K562 (cell line): ENCODE results near the gene NLRP9.

Experiments used
- ATF2 ChIP-seq: sonication (generic); formaldehyde crosslinking; IDR thresholded peaks from 2 replicates; pipeline ENCODE4 v1.8.1; 2022; ENCODE audit warnings: missing genetic modification reagents
- CTCF ChIP-seq, 3 experiments: IDR thresholded peaks in 2 of 3; conservative IDR thresholded peaks in 1 of 3; 2 replicates each; pipeline ENCODE4 v1.5.1; 2011 to 2012; ENCODE audit warnings: low read length in 3 of 3, mild to moderate bottlenecking in 3 of 3, control low read depth in 2 of 3, improper control_type of control experiment in 1 of 3, inconsistent platforms in 1 of 3, low read depth in 1 of 3, mixed read lengths in 1 of 3, moderate library complexity in 1 of 3; ENCODE audit not compliant: insufficient read depth in 2 of 3
- HNRNPUL1 ChIP-seq: fragments of 200-400 bp; formaldehyde crosslinking; IDR thresholded peaks from 2 replicates; pipeline ENCODE4 v1.6.1; 2017; ENCODE audit warnings: low read length
- MAFK ChIP-seq: IDR thresholded peaks from 2 replicates; pipeline ENCODE4 v1.6.1; 2011; ENCODE audit warnings: low read length, improper control_type of control experiment
- OTX1 ChIP-seq: fragments of 450-650 bp; formaldehyde crosslinking; IDR thresholded peaks from 2 replicates; pipeline ENCODE4 v1.4.0; 2022; ENCODE audit warnings: mild to moderate bottlenecking
- PURB ChIP-seq: sonication (generic); formaldehyde crosslinking; IDR thresholded peaks from 2 replicates; pipeline ENCODE4 v1.9.0; 2021; ENCODE audit warnings: low read depth, mild to moderate bottlenecking, missing genetic modification reagents
- PYGO2 ChIP-seq: fragments of 450-650 bp; IDR thresholded peaks from 2 replicates; pipeline ENCODE4 v1.6.1; 2016; ENCODE audit warnings: mild to moderate bottlenecking, missing genetic modification characterization, moderate library complexity, missing compliant biosample characterization
- SAFB2 ChIP-seq: fragments of 200-400 bp; formaldehyde crosslinking; IDR thresholded peaks from 2 replicates; pipeline ENCODE4 v1.6.1; 2018; ENCODE audit warnings: borderline replicate concordance, low read length, low read depth, moderate library complexity; ENCODE audit not compliant: severe bottlenecking
- ZNF175 ChIP-seq: fragments of 200-800 bp; sonication (Bioruptor generic); IDR thresholded peaks from 2 replicates; pipeline ENCODE4 v1.6.1; 2016; ENCODE audit warnings: low read depth, mild to moderate bottlenecking, missing genetic modification characterization, missing compliant biosample characterization
- ZNF274 ChIP-seq: IDR thresholded peaks from 2 replicates; pipeline ENCODE4 v1.6.1; 2011; ENCODE audit warnings: low read depth, mild to moderate bottlenecking, low read length, moderate library complexity, borderline replicate concordance
- ZNF589 ChIP-seq: fragments of 200-800 bp; sonication (Bioruptor generic); IDR thresholded peaks from 2 replicates; pipeline ENCODE4 v1.6.1; 2016; ENCODE audit warnings: low read depth, missing genetic modification characterization, missing compliant biosample characterization
- TF ChIP-seq, protein P1 (sequence below): sonication (generic); formaldehyde crosslinking; IDR thresholded peaks from 2 replicates; pipeline ENCODE4 v1.9.0; 2022; ENCODE audit warnings: mild to moderate bottlenecking, missing genetic modification reagents
- TF ChIP-seq, protein P2 (sequence below): sonication (generic); formaldehyde crosslinking; IDR thresholded peaks from 2 replicates; pipeline ENCODE4 v1.8.0; 2022; ENCODE audit warnings: mild to moderate bottlenecking, missing genetic modification reagents, borderline replicate concordance

GRCh38 chr19:55692681-55693081, 45.5 kb downstream of the NLRP9 start:
- TF ChIP-seq, protein P1, sequence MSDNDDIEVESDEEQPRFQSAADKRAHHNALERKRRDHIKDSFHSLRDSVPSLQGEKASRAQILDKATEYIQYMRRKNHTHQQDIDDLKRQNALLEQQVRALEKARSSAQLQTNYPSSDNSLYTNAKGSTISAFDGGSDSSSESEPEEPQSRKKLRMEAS: no peak
- TF ChIP-seq OTX1 (CRISPR knock-in tag) (no peak), ATF2 (no peak), ZNF589 (CRISPR knock-in tag) (no peak), SAFB2 (no peak), CTCF (IDR thresholded peaks at IDR 0.05 in 2 of 3, conservative IDR thresholded peaks at IDR 0.05 in 1 of 3; ENCODE audit: insufficient read depth in 2 of 3, low read depth in 1 of 3, low read length in 3 of 3) (no peak), ZNF175 (CRISPR knock-in tag) (no peak), PURB (CRISPR knock-in tag) (no peak), PYGO2 (tag) (no peak), ZNF274 (no peak), HNRNPUL1 (no peak), MAFK (no peak)
- TF ChIP-seq, protein P2, sequence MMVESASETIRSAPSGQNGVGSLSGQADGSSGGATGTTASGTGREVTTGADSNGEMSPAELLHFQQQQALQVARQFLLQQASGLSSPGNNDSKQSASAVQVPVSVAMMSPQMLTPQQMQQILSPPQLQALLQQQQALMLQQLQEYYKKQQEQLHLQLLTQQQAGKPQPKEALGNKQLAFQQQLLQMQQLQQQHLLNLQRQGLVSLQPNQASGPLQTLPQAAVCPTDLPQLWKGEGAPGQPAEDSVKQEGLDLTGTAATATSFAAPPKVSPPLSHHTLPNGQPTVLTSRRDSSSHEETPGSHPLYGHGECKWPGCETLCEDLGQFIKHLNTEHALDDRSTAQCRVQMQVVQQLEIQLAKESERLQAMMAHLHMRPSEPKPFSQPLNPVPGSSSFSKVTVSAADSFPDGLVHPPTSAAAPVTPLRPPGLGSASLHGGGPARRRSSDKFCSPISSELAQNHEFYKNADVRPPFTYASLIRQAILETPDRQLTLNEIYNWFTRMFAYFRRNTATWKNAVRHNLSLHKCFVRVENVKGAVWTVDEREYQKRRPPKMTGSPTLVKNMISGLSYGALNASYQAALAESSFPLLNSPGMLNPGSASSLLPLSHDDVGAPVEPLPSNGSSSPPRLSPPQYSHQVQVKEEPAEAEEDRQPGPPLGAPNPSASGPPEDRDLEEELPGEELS: no peak
